T-helper 1 cell treated with Interleukin-12 subunit alpha and Interleukin-12 subunit beta and Interleukin-4 antibody, amounts not matched to agents 30 μg/mL and 1 μg/mL, for 36 hours (primary cell): ENCODE results near the gene STAC3.
A peak's percentile ranks its signal among the peaks of the same experiment; 100 is the strongest.

Experiments
- H3K27ac Mint-ChIP-seq: one replicate; pipeline ENCODE4 v1.8.0; 2021; ENCODE audit warnings: mild to moderate bottlenecking, mixed read lengths
- H3K27me3 Mint-ChIP-seq: one replicate; pipeline ENCODE4 v1.8.0; 2021; ENCODE audit warnings: low read depth, mixed read lengths
- H3K36me3 Mint-ChIP-seq: one replicate; pipeline ENCODE4 v1.8.0; 2021; ENCODE audit warnings: low read depth, mixed read lengths
- H3K4me1 Mint-ChIP-seq: one replicate; pipeline ENCODE4 v1.8.0; 2021; ENCODE audit warnings: low read depth, mixed read lengths
- H3K4me3 Mint-ChIP-seq: one replicate; pipeline ENCODE4 v1.8.0; 2021; ENCODE audit warnings: mild to moderate bottlenecking, moderate library complexity, mixed read lengths
- H3K9me3 Mint-ChIP-seq: one replicate; pipeline ENCODE4 v1.8.0; 2021; ENCODE audit warnings: mixed read lengths

The STAC3 gene

DNA sequence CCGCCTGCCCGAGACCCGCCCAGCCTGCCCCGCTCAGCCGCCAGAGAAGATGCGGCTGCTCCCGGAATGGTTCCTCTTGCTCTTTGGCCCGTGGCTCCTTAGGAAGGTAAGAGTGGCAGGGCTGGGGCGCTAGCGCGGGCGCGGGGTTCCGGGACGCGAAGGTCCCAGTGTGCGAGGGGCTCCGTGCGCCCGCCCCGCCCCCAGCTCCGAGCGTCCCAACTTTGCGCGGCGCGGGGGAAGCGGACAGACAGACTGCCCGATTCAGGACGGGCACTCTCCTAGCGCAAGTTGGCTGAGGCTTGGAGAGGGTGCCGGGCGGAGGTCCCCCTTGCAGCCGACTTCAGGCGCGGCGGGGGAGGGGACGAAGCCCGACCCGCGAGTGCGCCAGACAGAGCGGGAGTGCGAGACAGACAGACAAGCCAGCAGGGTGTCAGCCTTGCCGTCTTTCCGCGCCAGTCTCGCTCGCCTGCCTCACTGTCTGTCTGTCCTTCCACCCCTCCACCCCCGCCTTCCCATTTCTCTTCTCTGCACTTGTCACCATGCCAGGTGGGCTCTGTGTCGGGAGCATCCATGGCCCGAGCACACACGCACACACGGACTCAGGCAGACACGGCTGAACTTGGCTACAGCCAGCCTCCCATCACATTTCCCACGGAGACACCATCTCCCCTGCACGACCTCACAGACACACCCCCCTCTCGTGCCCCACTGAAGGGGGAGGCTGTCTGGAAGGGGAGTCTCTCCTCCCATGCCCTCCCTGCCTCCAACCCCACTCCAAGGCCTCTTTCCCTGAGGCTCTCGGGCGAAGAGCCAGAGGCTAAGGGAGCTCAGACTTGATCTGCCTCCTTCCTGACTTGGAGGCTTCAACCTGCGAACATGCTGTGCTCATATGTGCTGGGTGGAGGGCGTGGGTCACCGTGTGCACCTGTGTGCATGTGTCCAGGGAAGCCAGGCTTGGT is 33.8 kb downstream of the STAC3 start:
- H3K36me3 Mint-ChIP-seq, result peaks cover 2% of the 10 kb centered on the region
- peak overlapping the region; percentile 84 for H3K4me3 Mint-ChIP-seq
- H3K27me3 Mint-ChIP-seq, result peaks cover 78% of the 10 kb centered on the region
- peaks cover 38% of the 10 kb centered on the region for H3K4me1 Mint-ChIP-seq
- no peaks in the 10 kb centered on the region for H3K9me3 Mint-ChIP-seq
- H3K27ac Mint-ChIP-seq, result peak overlapping the region; percentile 38

DNA sequence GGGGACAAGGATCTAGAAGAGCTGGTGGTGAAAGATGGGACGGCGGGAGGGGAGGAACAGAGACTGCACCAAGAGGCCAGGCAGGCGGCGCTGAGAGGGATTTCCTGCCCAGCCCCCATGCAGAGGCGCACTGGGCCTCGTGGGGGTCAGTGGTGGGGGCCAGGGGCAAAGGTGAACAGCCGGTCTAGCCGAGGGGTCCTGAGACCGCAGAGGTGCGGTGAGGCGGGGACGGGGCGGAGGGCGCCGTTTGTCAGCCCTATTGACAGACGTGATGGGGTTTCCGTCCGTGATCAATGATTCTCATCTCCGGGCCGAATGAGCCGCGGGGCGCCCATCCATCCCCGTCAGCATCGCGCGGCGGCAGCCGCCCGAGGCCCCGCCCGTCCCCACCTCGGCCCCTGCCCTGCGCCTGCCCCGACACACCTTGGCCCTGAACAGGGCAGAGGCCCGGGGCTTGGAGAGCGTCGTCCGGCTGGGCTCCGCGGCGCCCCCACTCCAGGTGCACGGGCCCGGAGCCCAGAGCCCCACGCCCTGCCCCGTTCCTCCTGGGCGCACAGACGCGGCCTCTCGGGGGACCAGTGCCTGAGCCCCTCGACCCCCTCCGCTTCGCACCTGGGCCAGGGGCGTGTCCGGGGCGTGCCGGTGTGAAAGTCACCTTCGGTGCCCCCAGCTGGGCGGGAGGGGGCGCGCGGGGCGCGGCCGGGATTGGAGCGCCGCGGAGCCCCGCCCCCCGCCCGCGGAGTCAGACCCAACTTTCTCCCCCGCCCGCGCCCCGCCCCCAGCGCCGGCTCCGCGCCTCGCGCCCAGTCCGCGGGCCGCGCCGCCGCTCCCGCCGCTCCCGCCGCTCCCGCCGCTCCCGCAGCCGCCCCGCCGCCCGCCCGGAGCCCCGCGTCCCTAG is 34.7 kb downstream of the STAC3 start, which contains the start of gene NXPH4:
Gene NXPH4, plus strand, starts transcription at position 781 of the 898 bp plus-strand sequence. CDS start 176 bp downstream, outside the sequence.
- H3K4me3 Mint-ChIP-seq, result peak within 1 kb of the TSS; percentile 84
- H3K27me3 Mint-ChIP-seq, result peaks cover 68% of the 10 kb centered on the region
- H3K36me3 Mint-ChIP-seq, result peaks cover 2% of the 10 kb centered on the region
- peak within 1 kb of the TSS; percentile 38 for H3K27ac Mint-ChIP-seq
- peaks cover 33% of the 10 kb centered on the region for H3K4me1 Mint-ChIP-seq
- H3K9me3 Mint-ChIP-seq, result no peaks in the 10 kb centered on the region

DNA sequence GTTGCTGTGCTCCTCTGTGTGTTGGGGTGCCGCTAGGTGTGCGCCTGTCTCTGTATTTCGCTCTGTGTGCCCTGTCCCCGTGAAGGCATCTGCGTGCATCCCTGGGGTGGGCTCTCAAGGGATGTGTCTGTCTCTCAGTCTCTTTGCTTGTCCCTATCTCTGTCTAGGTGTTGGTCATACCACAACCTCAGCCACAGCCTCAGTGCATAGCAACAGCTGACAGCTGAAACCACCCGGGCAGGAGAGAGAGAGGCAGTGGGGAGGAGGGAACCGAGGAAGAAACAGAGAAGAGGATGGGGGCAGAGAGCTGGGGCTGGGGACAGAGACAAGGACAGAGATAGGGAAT is 35.3 kb downstream of the STAC3 start:
- peak overlapping the region; percentile 79 for H3K4me3 Mint-ChIP-seq
- H3K9me3 Mint-ChIP-seq, result no peaks in the 10 kb centered on the region
- peaks cover 62% of the 10 kb centered on the region for H3K27me3 Mint-ChIP-seq
- no peaks in the 10 kb centered on the region for H3K36me3 Mint-ChIP-seq
- peaks cover 29% of the 10 kb centered on the region for H3K4me1 Mint-ChIP-seq
- peak overlapping the region; percentile 2 for H3K27ac Mint-ChIP-seq

DNA sequence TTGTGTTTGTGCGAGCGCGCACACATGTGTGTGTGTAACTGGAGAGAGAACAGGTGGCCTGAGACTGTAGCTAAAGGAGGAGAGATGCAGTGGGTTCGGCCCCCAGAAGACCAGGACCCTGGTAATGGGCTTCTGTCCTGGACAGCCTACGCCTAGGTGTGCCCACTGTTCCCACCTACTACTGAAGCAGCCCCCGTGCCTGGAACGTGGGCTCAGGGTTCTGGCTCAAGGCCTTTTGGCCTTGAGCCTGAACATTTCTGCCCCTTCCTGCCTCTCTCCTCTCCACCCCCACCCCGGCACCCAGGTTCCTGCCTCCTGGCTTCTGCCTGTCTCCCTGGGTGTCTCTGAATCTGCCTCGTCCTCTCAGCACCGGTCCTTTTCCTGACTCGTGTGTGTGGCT is 35.9 kb downstream of the STAC3 start:
- no peak overlapping the region for H3K27ac Mint-ChIP-seq
- peaks cover 27% of the 10 kb centered on the region for H3K4me1 Mint-ChIP-seq
- H3K36me3 Mint-ChIP-seq, result no peaks in the 10 kb centered on the region
- no peaks in the 10 kb centered on the region for H3K9me3 Mint-ChIP-seq
- H3K27me3 Mint-ChIP-seq, result peaks cover 59% of the 10 kb centered on the region
- H3K4me3 Mint-ChIP-seq, result peak overlapping the region; percentile 79

DNA sequence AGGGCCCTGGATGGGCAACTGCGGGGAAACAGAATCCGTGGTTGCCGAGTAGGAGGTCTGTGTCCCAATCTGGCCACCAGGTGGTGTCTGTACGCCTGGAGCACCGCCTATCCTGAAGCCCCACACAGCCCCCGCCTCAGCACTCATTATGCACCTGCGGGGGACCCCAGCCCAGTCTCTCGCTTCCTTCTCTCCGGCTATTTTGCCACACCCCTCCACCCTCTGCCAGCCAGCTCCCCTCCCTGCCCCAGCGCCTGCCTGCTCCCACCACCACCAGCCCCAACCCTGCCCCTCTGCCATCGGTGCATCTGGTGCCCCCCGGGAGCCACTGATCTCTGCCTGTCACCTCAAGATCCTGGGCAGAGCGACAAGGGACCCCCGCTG is 36.6 kb downstream of the STAC3 start:
- H3K4me3 Mint-ChIP-seq, result peak overlapping the region; percentile 42
- peaks cover 53% of the 10 kb centered on the region for H3K27me3 Mint-ChIP-seq
- no peaks in the 10 kb centered on the region for H3K36me3 Mint-ChIP-seq
- H3K4me1 Mint-ChIP-seq, result peaks cover 27% of the 10 kb centered on the region
- H3K27ac Mint-ChIP-seq, result peak overlapping the region; percentile 5
- H3K9me3 Mint-ChIP-seq, result no peaks in the 10 kb centered on the region

DNA sequence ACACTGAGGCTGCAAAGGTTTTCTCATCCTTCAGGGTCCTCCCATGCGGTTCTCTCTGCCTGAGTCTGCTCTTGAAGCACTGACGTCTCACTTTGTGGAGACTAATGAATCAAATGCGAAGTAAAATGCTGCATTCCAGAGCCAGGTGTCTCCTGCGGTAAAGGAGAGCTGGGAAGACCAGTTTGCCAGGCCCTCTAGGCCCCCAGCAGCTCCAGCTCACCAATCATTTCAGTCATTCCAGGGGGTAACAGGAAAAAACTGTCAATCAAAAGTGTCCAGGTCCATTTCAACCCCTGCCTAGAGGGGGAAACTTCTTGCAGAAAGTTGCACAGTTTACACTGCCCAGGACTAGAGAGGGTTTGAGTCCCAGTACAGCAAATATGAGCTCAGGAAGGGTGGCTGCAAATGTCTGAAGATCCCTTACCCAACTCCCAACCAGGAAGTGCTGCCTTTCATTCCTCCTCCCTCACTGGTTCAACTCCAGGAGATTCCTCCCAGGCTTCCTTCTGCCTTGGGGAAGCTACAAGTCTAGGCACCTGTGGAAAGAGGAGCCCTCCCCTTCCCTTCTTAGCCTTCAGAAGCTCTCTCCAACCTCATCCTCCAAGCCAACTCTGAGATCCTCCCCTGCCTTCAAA is 37.1 kb downstream of the STAC3 start:
- H3K4me1 Mint-ChIP-seq, result peaks cover 27% of the 10 kb centered on the region
- H3K36me3 Mint-ChIP-seq, result no peaks in the 10 kb centered on the region
- H3K9me3 Mint-ChIP-seq, result no peaks in the 10 kb centered on the region
- no peak overlapping the region for H3K4me3 Mint-ChIP-seq
- peaks cover 48% of the 10 kb centered on the region for H3K27me3 Mint-ChIP-seq
- H3K27ac Mint-ChIP-seq, result peak overlapping the region; percentile 5

DNA sequence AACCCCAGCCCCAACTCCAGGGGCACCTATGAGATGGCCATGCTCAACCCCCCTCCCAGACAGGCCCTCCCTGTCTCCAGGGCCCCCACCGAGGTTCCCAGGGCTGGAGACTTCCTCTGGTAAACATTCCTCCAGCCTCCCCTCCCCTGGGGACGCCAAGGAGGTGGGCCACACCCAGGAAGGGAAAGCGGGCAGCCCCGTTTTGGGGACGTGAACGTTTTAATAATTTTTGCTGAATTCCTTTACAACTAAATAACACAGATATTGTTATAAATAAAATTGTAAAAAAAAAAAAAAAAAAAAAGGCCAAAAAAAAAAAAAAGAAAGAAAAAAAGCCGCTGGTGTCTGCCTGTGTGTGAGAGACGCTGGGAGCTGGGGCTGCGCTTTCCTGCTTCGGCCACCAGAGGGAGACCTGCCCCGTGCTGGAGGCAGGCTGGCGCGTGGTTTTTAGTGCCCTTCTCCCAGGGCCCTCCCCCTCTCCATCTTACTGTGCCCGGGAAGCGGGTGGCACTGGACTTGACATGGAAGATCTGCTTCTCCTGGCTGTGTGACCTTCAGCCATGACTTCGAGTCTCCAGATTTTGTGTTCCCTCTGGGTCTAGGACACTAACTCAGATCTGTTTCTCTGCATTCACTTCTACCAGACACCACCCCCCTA is 37.8 kb downstream of the STAC3 start:
- H3K27ac Mint-ChIP-seq, result peak overlapping the region; percentile 43
- H3K27me3 Mint-ChIP-seq, result peaks cover 41% of the 10 kb centered on the region
- H3K9me3 Mint-ChIP-seq, result no peaks in the 10 kb centered on the region
- H3K4me3 Mint-ChIP-seq, result peak overlapping the region; percentile 13
- no peaks in the 10 kb centered on the region for H3K36me3 Mint-ChIP-seq
- peaks cover 27% of the 10 kb centered on the region for H3K4me1 Mint-ChIP-seq

DNA sequence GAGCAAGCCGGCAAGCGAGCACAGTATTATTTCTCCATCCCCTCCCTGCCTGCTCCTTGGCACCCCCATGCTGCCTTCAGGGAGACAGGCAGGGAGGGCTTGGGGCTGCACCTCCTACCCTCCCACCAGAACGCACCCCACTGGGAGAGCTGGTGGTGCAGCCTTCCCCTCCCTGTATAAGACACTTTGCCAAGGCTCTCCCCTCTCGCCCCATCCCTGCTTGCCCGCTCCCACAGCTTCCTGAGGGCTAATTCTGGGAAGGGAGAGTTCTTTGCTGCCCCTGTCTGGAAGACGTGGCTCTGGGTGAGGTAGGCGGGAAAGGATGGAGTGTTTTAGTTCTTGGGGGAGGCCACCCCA is 38.3 kb downstream of the STAC3 start:
- Mint-ChIP-seq H3K4me3 (no peak overlapping the region), H3K27me3 (peaks cover 36% of the 10 kb centered on the region), H3K27ac (no peak overlapping the region), H3K36me3 (no peaks in the 10 kb centered on the region), H3K4me1 (peaks cover 27% of the 10 kb centered on the region), H3K9me3 (no peaks in the 10 kb centered on the region)

DNA sequence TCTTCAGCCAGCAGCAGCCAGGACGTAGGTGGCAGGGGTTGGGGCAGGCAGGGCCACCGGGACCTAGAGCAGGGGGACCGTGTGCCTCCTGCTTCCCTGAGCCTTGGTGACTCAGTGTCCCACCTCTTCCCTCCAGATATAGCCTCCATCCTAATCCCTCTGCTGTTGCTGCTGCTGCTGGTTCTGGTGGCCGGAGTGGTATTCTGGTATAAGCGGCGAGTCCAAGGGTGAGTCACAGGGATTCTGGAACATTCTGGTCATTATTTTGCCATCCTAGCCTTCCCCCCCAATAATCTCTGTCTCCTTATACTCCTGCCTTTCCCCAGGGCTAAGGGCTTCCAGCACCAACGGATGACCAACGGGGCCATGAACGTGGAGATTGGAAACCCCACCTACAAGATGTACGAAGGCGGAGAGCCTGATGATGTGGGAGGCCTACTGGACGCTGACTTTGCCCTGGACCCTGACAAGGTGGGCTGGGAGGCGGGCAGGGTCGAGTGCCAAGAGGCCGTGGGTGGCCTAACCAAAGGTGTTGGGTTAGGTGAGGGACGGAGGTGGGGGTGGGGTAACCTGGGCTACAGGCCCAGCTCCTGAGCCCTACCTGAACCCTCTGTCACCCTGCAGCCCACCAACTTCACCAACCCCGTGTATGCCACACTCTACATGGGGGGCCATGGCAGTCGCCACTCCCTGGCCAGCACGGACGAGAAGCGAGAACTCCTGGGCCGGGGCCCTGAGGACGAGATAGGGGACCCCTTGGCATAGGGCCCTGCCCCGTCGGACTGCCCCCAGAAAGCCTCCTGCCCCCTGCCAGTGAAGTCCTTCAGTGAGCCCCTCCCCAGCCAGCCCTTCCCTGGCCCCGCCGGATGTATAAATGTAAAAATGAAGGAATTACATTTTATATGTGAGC is 38.9 kb downstream of the STAC3 start:
- Mint-ChIP-seq H3K27me3 (peaks cover 30% of the 10 kb centered on the region), H3K4me3 (no peak overlapping the region), H3K4me1 (peaks cover 23% of the 10 kb centered on the region), H3K27ac (no peak overlapping the region), H3K9me3 (no peaks in the 10 kb centered on the region), H3K36me3 (no peaks in the 10 kb centered on the region)

DNA sequence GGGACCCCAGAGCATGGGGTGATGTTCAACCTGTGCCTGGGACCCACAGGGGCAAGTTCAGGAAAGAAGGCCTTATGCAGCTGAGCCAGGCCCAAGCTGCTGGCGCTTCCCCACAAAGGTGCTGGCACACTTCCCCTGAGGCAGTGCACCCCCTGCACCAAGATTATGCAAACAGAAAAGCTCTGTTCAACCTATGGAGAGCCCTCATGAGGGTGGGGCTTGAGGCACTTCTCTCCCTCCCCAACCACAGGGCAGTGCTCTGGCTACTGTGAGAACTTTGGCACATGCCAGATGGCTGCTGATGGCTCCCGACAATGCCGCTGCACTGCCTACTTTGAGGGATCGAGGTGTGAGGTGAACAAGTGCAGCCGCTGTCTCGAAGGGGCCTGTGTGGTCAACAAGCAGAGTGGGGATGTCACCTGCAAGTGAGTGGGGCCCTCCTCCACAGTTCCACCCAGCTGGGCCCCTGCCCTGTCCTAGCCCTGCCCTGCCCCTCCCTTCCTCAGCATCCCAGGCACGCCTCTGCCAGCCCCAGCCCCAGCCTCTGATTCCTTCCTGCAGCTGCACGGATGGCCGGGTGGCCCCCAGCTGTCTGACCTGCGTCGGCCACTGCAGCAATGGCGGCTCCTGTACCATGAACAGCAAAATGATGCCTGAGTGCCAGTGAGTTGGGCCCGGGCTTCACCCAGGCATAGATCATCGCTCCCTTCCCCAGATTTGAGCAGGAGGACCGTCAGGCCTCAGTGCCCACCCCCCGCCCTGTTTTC is 39.9 kb downstream of the STAC3 start:
- no peaks in the 10 kb centered on the region for H3K9me3 Mint-ChIP-seq
- peaks cover 30% of the 10 kb centered on the region for H3K27me3 Mint-ChIP-seq
- H3K27ac Mint-ChIP-seq, result no peak overlapping the region
- peaks cover 23% of the 10 kb centered on the region for H3K4me1 Mint-ChIP-seq
- H3K36me3 Mint-ChIP-seq, result no peaks in the 10 kb centered on the region
- H3K4me3 Mint-ChIP-seq, result no peak overlapping the region

DNA sequence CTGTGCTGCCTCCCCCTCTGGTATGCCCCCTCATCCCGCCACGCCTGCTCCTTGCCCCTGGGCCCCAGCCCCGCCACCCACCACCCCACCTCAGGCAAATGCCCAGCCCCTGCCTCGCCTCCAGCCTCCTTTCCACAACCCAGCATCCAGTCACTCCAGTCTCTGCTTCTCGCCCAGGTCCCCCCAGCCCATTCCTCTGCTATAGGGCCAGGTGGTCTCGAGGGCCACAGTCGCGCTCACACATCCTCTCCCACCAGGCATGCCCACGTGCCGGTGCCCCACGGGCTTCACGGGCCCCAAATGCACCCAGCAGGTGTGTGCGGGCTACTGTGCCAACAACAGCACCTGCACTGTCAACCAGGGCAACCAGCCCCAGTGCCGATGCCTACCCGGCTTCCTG is 40.5 kb downstream of the STAC3 start:
- H3K36me3 Mint-ChIP-seq, result no peaks in the 10 kb centered on the region
- peaks cover 23% of the 10 kb centered on the region for H3K27me3 Mint-ChIP-seq
- no peak overlapping the region for H3K27ac Mint-ChIP-seq
- no peaks in the 10 kb centered on the region for H3K9me3 Mint-ChIP-seq
- peaks cover 18% of the 10 kb centered on the region for H3K4me1 Mint-ChIP-seq
- no peak overlapping the region for H3K4me3 Mint-ChIP-seq

DNA sequence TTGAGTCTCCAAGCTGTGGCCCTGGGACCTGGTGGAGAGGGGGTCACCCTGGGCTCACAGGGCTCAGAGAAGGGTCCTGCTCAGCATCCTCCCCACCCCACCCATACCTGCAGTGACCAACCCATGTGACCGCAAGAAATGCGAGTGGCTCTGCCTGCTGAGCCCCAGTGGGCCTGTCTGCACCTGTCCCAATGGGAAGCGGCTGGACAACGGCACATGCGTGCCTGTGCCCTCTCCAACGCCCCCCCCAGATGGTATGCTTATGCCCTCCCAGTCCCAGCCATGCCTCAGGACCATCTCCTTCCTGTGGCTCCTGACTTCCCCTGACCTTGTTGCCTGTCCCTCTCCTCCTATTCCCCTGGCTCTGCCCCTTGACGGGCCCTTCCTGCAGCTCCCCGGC is 41.1 kb downstream of the STAC3 start:
- no peak overlapping the region for H3K4me3 Mint-ChIP-seq
- no peaks in the 10 kb centered on the region for H3K9me3 Mint-ChIP-seq
- no peak overlapping the region for H3K27ac Mint-ChIP-seq
- peaks cover 15% of the 10 kb centered on the region for H3K4me1 Mint-ChIP-seq
- peaks cover 18% of the 10 kb centered on the region for H3K27me3 Mint-ChIP-seq
- H3K36me3 Mint-ChIP-seq, result no peaks in the 10 kb centered on the region
